Pancreas (tissue), 10 donors: ENCODE results near the gene LACRT. TPM values are rescaled to one million over a fixed set of nuclear protein-coding genes. Genes with fewer than 3 reads are reported as not detected.

ENCODE experiments used
- ATAC-seq, 4 donors: fragments of 200-7000 bp; cut with Tn5 transposase; one replicate each; pipeline versions ENCODE4 v1.8.0 to v1.9.1; 2020; ENCODE audit warnings: mild to moderate bottlenecking in 4 of 4, moderate library complexity in 4 of 4
- DNase-seq, 6 donors: peaks; one replicate each; pipeline ENCODE4 v3.0.0-alpha.2; 2020
- FAIRE-seq: peaks from 2 replicates; lab custom pipeline; 2012; peaks lifted over from hg19 to GRCh38; lab: Jason Lieb, UNC
- H3K27ac ChIP-seq, 4 donors: fragments of 200-600 bp; sonication (generic); 1 replicate in 3 of 4; 2 replicates in 1 of 4; pipeline versions ENCODE4 v1.5.0 to v1.8.0; 2020
- H3K27me3 ChIP-seq, 4 donors: fragments of 200-600 bp; one replicate each; pipeline ENCODE4 v1.8.0; 2021
- H3K36me3 ChIP-seq, 3 donors: fragments of 200-600 bp; sonication (generic) in 1 of 3; one replicate each; pipeline versions ENCODE4 v1.5.0 to v1.8.0; 2020 to 2021
- H3K4me1 ChIP-seq, 3 donors: fragments of 200-600 bp; one replicate each; pipeline ENCODE4 v1.8.0; 2021
- H3K4me3 ChIP-seq, 4 donors: fragments of 200-600 bp; sonication (generic) in 2 of 4; one replicate each; pipeline versions ENCODE4 v1.5.0 to v1.8.0; 2020 to 2021
- H3K9me3 ChIP-seq, 4 donors: fragments of 200-600 bp; one replicate each; pipeline ENCODE4 v1.8.0; 2021
- CTCF ChIP-seq, 4 donors: fragments of 200-600 bp; sonication (generic) in 3 of 4; IDR thresholded peaks; one replicate each; pipeline versions ENCODE4 v1.5.0 to v1.8.0; 2021; ENCODE audit warnings: antibody characterized with exemption in 4 of 4
- WGBS, 2 donors: extraction: QIAGEN DNeasy Blood & Tissue Kit; methylation state at CpG; one replicate each; pipeline ENCODE4 v1.1.7; 2013; 5-methylcytosine and 5-hydroxymethylcytosine counted together
- intact Hi-C, 3 donors: fragments of 100-400 bp; cut with DNase I; formaldehyde crosslinking; loops; one replicate each; pipeline versions ENCODE4 v1.11.1 to v1.14.2; 2022
- polyA plus RNA-seq, 2 donors: library from polyadenylated mRNA; stranded (reverse); fragments of 200-250 nt; gene quantifications; one replicate each; pipeline ENCODE4 v1.2.3, GENCODE V29; 2013
- total RNA-seq, 6 donors: library from RNA; stranded (reverse); fragmentation: NEBNext Ultra II Directional in 4 of 6; extraction: Animal tissue kit (Norgen Biotek cat#: 25700) in 4 of 6; gene quantifications; one replicate each; pipeline versions ENCODE4 v1.2.1 to v1.2.4, GENCODE V29; 2021 to 2023
- donor health status: healthy with polysubstance abuse.
- donor health status: DM: no; HTN: no; CAD: no; lungs with moderate emphysema.
- donor health status: DM: no; HTN: no; CAD: no.
- donor health status: control.
- donor health status: control.
- donor health status: Bipolar disorder and iron deficiency.
- donor health status: DM: yes; HTN: yes; CAD: no.
- donor health status: DM: no; HTN: no; CAD: no.
- donor health status: DM: no; HTN: no; CAD: no.
- donor health status: DM: yes; HTN: yes; CAD: no.

LACRT gene
- total and polyA plus RNA-seq, 8 donors, result not detected

GRCh38 chr12:54584128-54584527 is 50.6 kb downstream of the LACRT start:
- intact Hi-C loops, result no loop called here
- no peaks in the 10 kb centered on the region for H3K9me3 ChIP-seq
- 70 to 77% methylated on average over 9 of the region's 9 CpGs for WGBS, 2 donors
- DNase-seq (no peak), FAIRE-seq (no peak), ATAC-seq (no peak)
- no peak for TF ChIP-seq CTCF (IDR thresholded peaks at IDR 0.05)
- no peaks in the 10 kb centered on the region for H3K27me3 ChIP-seq
- no peaks in the 10 kb centered on the region for H3K36me3 ChIP-seq
- H3K27ac ChIP-seq, result no peak overlapping the region
- H3K4me1 ChIP-seq, result peaks cover 0 to 9% (median 7%) of the 10 kb centered on the region in 3 donors
- no peak overlapping the region for H3K4me3 ChIP-seq

- ATAC-seq, result no peak
- Histone ChIP-seq H3K9me3 (no peaks in the 10 kb centered on the region), H3K4me3 (no peak overlapping the region), H3K4me1 (peaks cover 0 to 9% (median 7%) of the 10 kb centered on the region in 3 donors), H3K27me3 (no peaks in the 10 kb centered on the region), H3K36me3 (no peaks in the 10 kb centered on the region), H3K27ac (no peak overlapping the region)
- FAIRE-seq, result no peak
- WGBS, 2 donors, result 63 to 66% methylated on average over 4 of the region's 4 CpGs
- no peak for TF ChIP-seq CTCF (IDR thresholded peaks at IDR 0.05)
- intact Hi-C loops, result no loop called here
- DNase-seq, result no peak
These were observed 51.0 kb downstream of the LACRT start for GRCh38 chr12:54583726-54584125.

- DNase-seq, result no peak
- no peak for FAIRE-seq
- 79 to 83% methylated on average over 6 of the region's 6 CpGs for WGBS, 2 donors
These were observed 53.3 kb downstream of the LACRT start for GRCh38 chr12:54581412-54581811.

More at GRCh38 chr12:54581412-54581811, 53.3 kb downstream of the LACRT start:
- Histone ChIP-seq H3K27ac (no peak overlapping the region), H3K4me1 (no peaks in the 10 kb centered on the region), H3K36me3 (no peaks in the 10 kb centered on the region), H3K9me3 (no peaks in the 10 kb centered on the region), H3K4me3 (no peak overlapping the region), H3K27me3 (no peaks in the 10 kb centered on the region)
- ATAC-seq, result no peak
- TF ChIP-seq CTCF (IDR thresholded peaks at IDR 0.05), result no peak
- intact Hi-C loops, result no loop called here

Other genes starting within 250 kb of the LACRT start
- gene ITGA5, start 215.6 kb downstream of the LACRT start, total RNA-seq, result 10 to 100 TPM in 4 of 6 donors, 1 to 10 TPM in 2; 9.5 to 27.1 (median 15.1) TPM
- gene ITGA5, start 215.6 kb downstream of the LACRT start, polyA plus RNA-seq, result 10 to 100 TPM; 19.0 to 32.2 TPM
- under 1 TPM in 1 of 6 donors, not detected in 5; 0.66 TPM for gene GTSF1, start 161.3 kb downstream of the LACRT start, total RNA-seq
- not detected for gene GTSF1, start 161.3 kb downstream of the LACRT start, polyA plus RNA-seq
- 10 to 100 TPM in 1 of 6 donors, 1 to 10 TPM in 4, under 1 TPM in 1; 0.88 to 14.5 (median 3.4) TPM for gene NCKAP1L, start 137.1 kb downstream of the LACRT start, total RNA-seq
- 1 to 10 TPM in 1 of 2 donors, under 1 TPM in 1; 0.99 to 1.3 TPM for gene NCKAP1L, start 137.1 kb downstream of the LACRT start, polyA plus RNA-seq
- gene PDE1B, start 85.3 kb downstream of the LACRT start, total RNA-seq, result 1 to 10 TPM in 3 of 6 donors, under 1 TPM in 3; 0.16 to 2.0 (median 0.94) TPM
- gene PDE1B, start 85.3 kb downstream of the LACRT start, polyA plus RNA-seq, result 1 to 10 TPM; 2.7 to 4.0 TPM
- 10 to 100 TPM in 1 of 6 donors, 1 to 10 TPM in 5; 1.1 to 23.6 (median 6.6) TPM for gene PPP1R1A, start 46.2 kb downstream of the LACRT start, total RNA-seq
- 100 to 1,000 TPM in 1 of 2 donors, 10 to 100 TPM in 1; 27.0 to 127 TPM for gene PPP1R1A, start 46.2 kb downstream of the LACRT start, polyA plus RNA-seq
- gene DCD, start 13.5 kb upstream of the LACRT start, total RNA-seq, result not detected
- gene DCD, start 13.5 kb upstream of the LACRT start, polyA plus RNA-seq, result not detected
- gene MUCL1, start 219.6 kb upstream of the LACRT start, total RNA-seq, result not detected
- gene MUCL1, start 219.6 kb upstream of the LACRT start, polyA plus RNA-seq, result not detected